ENCODE measurements around the gene TTLL5. TPM values are rescaled to one million over a fixed set of nuclear protein-coding genes. Genes with fewer than 3 reads are reported as not detected.

TTLL5 gene
- total and polyA plus RNA-seq, 10 of the 15 experiments (the other 5 are each of a cell fraction or from before 2014, with no cell fraction given), result 3.2 to 25.9 (median 13.8) TPM

DNA sequence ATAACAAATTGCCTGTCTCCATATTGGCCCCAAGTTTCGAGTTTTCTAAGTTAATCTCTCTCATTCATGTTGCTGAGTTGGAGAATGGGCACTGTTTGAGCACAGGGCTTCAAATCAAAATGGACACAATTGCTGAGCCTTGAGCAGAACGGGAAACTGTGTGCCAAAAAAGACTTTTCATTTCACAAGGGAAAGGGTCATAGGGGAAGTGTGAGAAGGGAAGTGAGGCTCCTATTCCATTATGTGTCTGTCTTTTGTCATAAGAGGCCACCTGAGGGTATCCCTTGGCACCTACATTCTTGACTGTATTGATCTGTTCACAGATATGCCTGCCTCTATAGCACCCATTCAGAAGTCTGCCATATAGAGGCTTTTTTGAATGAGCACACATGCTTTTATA, 59.1 kb downstream of the TTLL5 start:
- ChIA-PET POLR2A (no interaction called here), CTCF (interaction anchor here (0.8 to 2.1 kb wide), 2 partner anchors 10 kb away, joined by 4 to 12 read pairs; no protein-coding TSS in a partner anchor), RAD21 (ENCODE audit: unreplicated experiment) (no interaction called here), SMC1A (ENCODE audit: uncharacterized antibody, unreplicated experiment) (interaction anchor here (0.8 to 1.3 kb wide), 2 partner anchors 9 to 80 kb away, joined by 3 to 4 read pairs; no protein-coding TSS in a partner anchor)
- intact Hi-C loops (cut with micrococcal nuclease; ENCODE audit: unreplicated experiment) (no loop called here), in situ Hi-C loops (cut with MboI) (no loop called here)
- Histone ChIP-seq H3K4me2 (ENCODE audit: control insufficient read depth, insufficient read depth) (no peak overlapping the region), H3K9ac (ENCODE audit: control insufficient read depth, insufficient read depth, low read length) (no peak overlapping the region), H3K4me3 (no peak overlapping the region), H3K36me3 (ENCODE audit: control insufficient read depth in 2 of 2, insufficient read depth in 2 of 2, low read length in 1 of 2) (0 out of 4 replicates have a peak, but pooled peaks cover 0 to 8% of the 10 kb centered on the region in 2 experiments), H3K27me3 (replicated peaks in 1 of 2; ENCODE audit: control insufficient read depth in 2 of 2, insufficient read depth in 2 of 2, low read length in 1 of 2) (no peaks in the 10 kb centered on the region), H2AFZ (ENCODE audit: control insufficient read depth, low read depth, low read length) (no peak overlapping the region), H3K79me2 (ENCODE audit: control insufficient read depth, insufficient read depth, low read length) (no peaks in the 10 kb centered on the region), H3K27ac (ENCODE audit: control insufficient read depth, insufficient read depth) (no peak overlapping the region), H3K4me1 (ENCODE audit: control insufficient read depth, insufficient read depth, low read length) (peaks cover 6% of the 10 kb centered on the region), H3K9me3 (replicated peaks; ENCODE audit: control insufficient read depth, insufficient read depth, low read length) (no peaks in the 10 kb centered on the region), H4K20me1 (ENCODE audit: control insufficient read depth, insufficient read depth) (no peaks in the 10 kb centered on the region)
- TF ChIP-seq YY1 (IDR thresholded peaks at IDR 0.05; ENCODE audit: low read depth, low read length), result no peak
- TF ChIP-seq, protein P1, sequence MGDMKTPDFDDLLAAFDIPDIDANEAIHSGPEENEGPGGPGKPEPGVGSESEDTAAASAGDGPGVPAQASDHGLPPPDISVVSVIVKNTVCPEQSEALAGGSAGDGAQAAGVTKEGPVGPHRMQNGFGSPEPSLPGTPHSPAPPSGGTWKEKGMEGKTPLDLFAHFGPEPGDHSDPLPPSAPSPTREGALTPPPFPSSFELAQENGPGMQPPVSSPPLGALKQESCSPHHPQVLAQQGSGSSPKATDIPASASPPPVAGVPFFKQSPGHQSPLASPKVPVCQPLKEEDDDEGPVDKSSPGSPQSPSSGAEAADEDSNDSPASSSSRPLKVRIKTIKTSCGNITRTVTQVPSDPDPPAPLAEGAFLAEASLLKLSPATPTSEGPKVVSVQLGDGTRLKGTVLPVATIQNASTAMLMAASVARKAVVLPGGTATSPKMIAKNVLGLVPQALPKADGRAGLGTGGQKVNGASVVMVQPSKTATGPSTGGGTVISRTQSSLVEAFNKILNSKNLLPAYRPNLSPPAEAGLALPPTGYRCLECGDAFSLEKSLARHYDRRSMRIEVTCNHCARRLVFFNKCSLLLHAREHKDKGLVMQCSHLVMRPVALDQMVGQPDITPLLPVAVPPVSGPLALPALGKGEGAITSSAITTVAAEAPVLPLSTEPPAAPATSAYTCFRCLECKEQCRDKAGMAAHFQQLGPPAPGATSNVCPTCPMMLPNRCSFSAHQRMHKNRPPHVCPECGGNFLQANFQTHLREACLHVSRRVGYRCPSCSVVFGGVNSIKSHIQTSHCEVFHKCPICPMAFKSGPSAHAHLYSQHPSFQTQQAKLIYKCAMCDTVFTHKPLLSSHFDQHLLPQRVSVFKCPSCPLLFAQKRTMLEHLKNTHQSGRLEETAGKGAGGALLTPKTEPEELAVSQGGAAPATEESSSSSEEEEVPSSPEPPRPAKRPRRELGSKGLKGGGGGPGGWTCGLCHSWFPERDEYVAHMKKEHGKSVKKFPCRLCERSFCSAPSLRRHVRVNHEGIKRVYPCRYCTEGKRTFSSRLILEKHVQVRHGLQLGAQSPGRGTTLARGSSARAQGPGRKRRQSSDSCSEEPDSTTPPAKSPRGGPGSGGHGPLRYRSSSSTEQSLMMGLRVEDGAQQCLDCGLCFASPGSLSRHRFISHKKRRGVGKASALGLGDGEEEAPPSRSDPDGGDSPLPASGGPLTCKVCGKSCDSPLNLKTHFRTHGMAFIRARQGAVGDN (IDR thresholded peaks at IDR 0.05), result no peak
- no peak for TF ChIP-seq ASH2L (IDR thresholded peaks at IDR 0.05; ENCODE audit: borderline replicate concordance, low read depth)
- no peak for TF ChIP-seq NR2C1 (IDR thresholded peaks at IDR 0.05)
- TF ChIP-seq RAD51 (IDR thresholded peaks at IDR 0.05), result no peak
- no peak for TF ChIP-seq TCF12 (IDR thresholded peaks at IDR 0.05; ENCODE audit: low read depth, low read length)
- TF ChIP-seq MYB (IDR thresholded peaks at IDR 0.05; ENCODE audit: borderline replicate concordance, low read depth, low read length), result no peak
- TF ChIP-seq HDGF (IDR thresholded peaks at IDR 0.05), result no peak
- TF ChIP-seq, protein P2, sequence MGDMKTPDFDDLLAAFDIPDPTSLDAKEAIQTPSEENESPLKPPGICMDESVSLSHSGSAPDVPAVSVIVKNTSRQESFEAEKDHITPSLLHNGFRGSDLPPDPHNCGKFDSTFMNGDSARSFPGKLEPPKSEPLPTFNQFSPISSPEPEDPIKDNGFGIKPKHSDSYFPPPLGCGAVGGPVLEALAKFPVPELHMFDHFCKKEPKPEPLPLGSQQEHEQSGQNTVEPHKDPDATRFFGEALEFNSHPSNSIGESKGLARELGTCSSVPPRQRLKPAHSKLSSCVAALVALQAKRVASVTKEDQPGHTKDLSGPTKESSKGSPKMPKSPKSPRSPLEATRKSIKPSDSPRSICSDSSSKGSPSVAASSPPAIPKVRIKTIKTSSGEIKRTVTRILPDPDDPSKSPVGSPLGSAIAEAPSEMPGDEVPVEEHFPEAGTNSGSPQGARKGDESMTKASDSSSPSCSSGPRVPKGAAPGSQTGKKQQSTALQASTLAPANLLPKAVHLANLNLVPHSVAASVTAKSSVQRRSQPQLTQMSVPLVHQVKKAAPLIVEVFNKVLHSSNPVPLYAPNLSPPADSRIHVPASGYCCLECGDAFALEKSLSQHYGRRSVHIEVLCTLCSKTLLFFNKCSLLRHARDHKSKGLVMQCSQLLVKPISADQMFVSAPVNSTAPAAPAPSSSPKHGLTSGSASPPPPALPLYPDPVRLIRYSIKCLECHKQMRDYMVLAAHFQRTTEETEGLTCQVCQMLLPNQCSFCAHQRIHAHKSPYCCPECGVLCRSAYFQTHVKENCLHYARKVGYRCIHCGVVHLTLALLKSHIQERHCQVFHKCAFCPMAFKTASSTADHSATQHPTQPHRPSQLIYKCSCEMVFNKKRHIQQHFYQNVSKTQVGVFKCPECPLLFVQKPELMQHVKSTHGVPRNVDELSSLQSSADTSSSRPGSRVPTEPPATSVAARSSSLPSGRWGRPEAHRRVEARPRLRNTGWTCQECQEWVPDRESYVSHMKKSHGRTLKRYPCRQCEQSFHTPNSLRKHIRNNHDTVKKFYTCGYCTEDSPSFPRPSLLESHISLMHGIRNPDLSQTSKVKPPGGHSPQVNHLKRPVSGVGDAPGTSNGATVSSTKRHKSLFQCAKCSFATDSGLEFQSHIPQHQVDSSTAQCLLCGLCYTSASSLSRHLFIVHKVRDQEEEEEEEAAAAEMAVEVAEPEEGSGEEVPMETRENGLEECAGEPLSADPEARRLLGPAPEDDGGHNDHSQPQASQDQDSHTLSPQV (IDR thresholded peaks at IDR 0.05), result no peak
- no peak for TF ChIP-seq EED (IDR thresholded peaks at IDR 0.05; ENCODE audit: low read depth)
- TF ChIP-seq LARP7 (IDR thresholded peaks at IDR 0.05), result no peak
- no peak for TF ChIP-seq SRF (IDR thresholded peaks at IDR 0.05; ENCODE audit: low read depth in 2 of 2, low read length in 2 of 2)
- no peak for TF ChIP-seq CHD1 (IDR thresholded peaks at IDR 0.05; ENCODE audit: low read depth, low read length)
- TF ChIP-seq IRF4 (IDR thresholded peaks at IDR 0.05; ENCODE audit: low read depth, low read length), result no peak
- TF ChIP-seq NR2F1 (conservative IDR thresholded peaks at IDR 0.05), result no peak
- TF ChIP-seq SPI1 (IDR thresholded peaks at IDR 0.05; ENCODE audit: borderline replicate concordance, insufficient read depth, low read depth, low read length), result no peak
- BruUV-seq (replicated peaks), result no TSS peak
- FAIRE-seq, result no peak
- ATAC-seq, result no peak
- no peak for DNase-seq (ENCODE audit: low read depth, low spot score)
- WGBS (ENCODE audit: insufficient coverage, insufficient replicate concordance, low lambda C conversion rate, missing lambda C conversion rate), result 54% methylated on average over 2 of the region's 2 CpGs
